Stimulated activated CD8-positive, alpha-beta memory T cell treated with anti-CD3 and anti-CD28 coated beads, Interleukin-12 subunit alpha, Interleukin-12 subunit beta, amount 100 ng/mL, for 1 hour (primary cell): Measurements from ENCODE around the gene C1QL2.

ENCODE experiments used
- DNase-seq: peaks from one replicate; pipeline ENCODE4 v3.0.0-alpha.2; 2020; ENCODE audit warnings: low read depth

The C1QL2 gene

GRCh38 chr2:119137502-119137901 lies 21.0 kb downstream of the C1QL2 start:
- DNase-seq, result no peak

GRCh38 chr2:119136872-119137271 lies 21.7 kb downstream of the C1QL2 start:
- DNase-seq, result no peak

- no peak for DNase-seq
Observed at GRCh38 chr2:119136093-119136492, 22.5 kb downstream of the C1QL2 start.

GRCh38 chr2:119134775-119135174 lies 23.8 kb downstream of the C1QL2 start:
- no peak for DNase-seq

GRCh38 chr2:119126650-119127049 lies 31.9 kb downstream of the C1QL2 start:
- no peak for DNase-seq

- DNase-seq, result no peak
Observed at GRCh38 chr2:119123389-119123788, 35.2 kb downstream of the C1QL2 start.

- DNase-seq, result no peak
Observed at GRCh38 chr2:119122663-119123062, 35.9 kb downstream of the C1QL2 start.

- no peak for DNase-seq
Observed at GRCh38 chr2:119119999-119120756, 38.4 kb downstream of the C1QL2 start.

- DNase-seq, result no peak
Observed at GRCh38 chr2:119119076-119119785, 39.3 kb downstream of the C1QL2 start.

- DNase-seq, result no peak
Observed at GRCh38 chr2:119117891-119118882, 40.4 kb downstream of the C1QL2 start.

GRCh38 chr2:119117408-119117807 lies 41.1 kb downstream of the C1QL2 start:
- no peak for DNase-seq

GRCh38 chr2:119116411-119117295 lies 41.9 kb downstream of the C1QL2 start:
- DNase-seq, result no peak

GRCh38 chr2:119114266-119114665 lies 44.3 kb downstream of the C1QL2 start:
- DNase-seq, result no peak

GRCh38 chr2:119113489-119113770 lies 45.1 kb downstream of the C1QL2 start:
- DNase-seq, result no peak

GRCh38 chr2:119112770-119113488 lies 45.6 kb downstream of the C1QL2 start:
- DNase-seq, result no peak

- DNase-seq, result no peak
Observed at GRCh38 chr2:119112230-119112629, 46.3 kb downstream of the C1QL2 start.

- DNase-seq, result no peak
Observed at GRCh38 chr2:119111115-119111975, 47.2 kb downstream of the C1QL2 start.

GRCh38 chr2:119109866-119110265 lies 48.7 kb downstream of the C1QL2 start:
- no peak for DNase-seq

GRCh38 chr2:119108186-119108585 lies 50.4 kb downstream of the C1QL2 start:
- DNase-seq, result no peak
